Fibroblast of skin of left quadriceps (primary cell): Measurements from ENCODE around the gene GRIFIN.

Experiments
- DNase-seq, 2 experiments: peaks; one replicate each; pipeline ENCODE4 v3.0.0-alpha.2; 2013; ENCODE audit warnings: low read depth in 2 of 2

The GRIFIN gene, protein sequence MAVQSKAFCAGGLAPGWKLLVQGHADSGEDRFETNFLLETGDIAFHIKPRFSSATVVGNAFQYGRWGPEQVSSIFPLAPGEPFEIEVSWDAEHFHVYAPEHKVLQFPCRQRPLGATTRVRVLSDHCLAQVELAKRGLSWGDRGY

DNA sequence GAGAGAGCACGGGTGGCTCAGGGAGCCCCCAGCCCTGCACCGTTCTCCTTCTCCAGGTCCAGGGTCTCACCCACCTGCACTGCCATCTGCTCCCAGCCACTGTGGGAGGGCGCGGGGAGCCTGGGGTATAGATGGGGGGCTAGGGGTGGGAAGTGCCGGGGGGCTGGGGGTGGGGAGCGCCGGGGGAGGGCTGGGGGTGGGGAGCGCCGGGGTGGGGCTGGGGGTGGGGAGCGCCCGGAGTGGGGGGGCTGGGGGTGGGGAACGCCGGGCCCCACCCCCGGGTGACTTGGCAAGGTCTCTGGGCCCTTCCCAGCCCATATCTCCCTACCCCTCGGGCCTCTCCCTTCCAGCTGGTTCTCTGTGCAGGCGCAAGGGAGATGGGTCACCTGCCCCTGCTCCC lies at the start of gene GRIFIN:
TSS of gene GRIFIN (minus strand) at position 101 of the 400 bp plus-strand sequence. CDS start at position 86, 15 bp downstream.
- DNase-seq = no peak

DNA sequence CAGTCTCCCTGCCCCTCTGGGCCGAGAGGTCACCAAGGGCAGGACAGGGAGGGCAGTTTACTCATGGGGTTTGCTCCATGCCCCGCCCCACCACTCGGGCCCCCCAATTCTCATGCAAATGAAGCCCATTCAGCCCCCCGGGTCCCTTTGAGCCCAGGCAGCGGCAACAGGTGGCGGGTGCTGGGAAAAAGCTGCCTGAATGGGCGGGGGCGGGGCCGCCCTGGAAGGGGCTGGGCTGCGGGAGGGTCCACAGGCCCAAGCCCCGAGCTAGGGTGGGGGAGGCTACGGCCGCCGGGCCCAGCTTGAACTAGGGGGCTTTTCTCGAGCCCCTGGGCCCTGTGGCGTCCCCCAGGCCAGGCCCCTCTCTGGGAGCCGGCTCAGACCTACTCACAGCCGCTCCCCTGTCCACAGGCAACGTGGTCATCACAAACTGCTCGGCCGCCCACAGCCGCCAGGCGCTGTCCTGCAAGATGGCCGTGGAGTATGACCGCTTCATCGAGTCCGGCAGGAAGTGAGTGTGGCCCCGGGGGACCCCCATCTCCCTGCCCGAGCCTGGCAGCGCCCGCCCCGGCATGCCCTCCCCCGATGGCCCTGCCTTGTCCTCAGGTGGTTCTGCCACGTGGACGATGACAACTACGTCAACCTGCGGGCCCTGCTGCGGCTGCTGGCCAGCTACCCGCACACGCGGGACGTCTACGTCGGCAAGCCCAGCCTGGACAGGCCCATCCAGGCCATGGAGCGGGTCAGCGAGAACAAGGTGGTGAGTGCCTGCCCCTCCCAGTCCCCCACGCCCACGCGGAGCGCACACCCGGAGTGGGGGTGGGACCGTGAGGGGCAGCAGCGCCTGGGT lies 48.8 kb upstream of the GRIFIN start:
- DNase-seq = no peak

DNA sequence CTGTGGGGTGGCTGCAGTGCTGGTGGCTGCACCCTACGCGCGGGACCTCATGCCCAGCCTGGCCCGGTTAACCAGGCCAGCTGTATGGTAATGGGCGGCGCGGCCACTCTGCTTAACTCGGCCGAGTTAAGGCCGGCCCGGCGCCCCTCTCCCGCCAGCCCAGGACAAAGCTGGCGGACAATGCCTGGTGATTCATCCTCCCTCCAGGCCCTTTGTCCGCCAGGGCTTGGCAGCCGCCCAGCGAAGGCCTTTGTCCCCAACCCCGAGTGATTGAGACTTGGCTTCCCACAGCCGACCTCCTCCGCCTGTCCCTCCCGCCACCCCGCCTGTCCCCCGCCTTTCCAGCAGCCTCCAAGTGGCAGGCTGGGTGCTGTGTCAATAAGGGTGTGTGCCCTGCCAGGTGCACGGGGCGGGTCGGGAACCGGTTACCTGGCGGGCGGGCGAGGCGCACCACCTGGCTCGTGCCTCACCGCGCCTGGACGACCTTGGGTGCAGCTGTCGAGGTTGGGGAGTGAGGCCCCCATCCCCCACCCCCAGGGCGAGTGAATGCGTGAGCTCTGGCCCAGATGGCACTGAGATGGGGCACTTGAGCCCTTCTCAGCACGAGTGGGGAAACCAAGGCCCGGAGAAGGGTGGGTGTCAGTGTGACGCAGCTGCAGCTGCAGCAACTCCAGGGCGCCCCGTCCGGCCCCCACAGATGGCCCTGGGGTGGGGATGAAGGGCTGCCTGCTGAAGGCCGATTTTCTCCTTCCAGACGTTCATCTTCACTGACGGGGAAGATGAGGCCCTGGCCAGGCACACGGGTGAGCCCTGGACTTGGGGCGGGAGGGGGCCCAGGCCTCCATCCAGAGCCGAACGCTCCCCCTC lies 48.0 kb upstream of the GRIFIN start:
- DNase-seq = no peak

DNA sequence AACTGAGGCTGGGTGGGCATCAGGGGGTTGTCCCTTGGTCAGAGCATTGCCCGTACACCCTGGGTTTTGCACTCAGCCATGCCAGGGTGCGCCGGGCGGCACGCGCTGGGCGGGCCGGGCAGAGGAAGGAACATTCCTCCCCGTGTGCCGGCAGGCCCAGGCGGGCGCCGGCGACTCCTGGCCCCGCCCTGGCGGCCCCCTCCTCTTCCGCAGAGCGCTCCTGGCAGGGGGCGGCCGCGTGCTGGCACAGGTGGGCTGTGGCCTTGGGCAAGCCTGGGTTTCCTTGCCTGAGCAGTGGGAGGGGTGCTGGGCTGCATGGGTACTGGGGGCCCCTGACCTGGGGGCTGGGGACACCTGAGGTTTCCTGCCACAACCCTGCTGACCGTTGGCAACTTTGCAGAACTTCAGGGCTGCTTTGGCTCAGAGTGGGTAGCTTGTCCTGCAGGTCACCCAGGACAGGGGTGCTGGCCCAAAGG lies 47.3 kb upstream of the GRIFIN start:
- no peak for DNase-seq

DNA sequence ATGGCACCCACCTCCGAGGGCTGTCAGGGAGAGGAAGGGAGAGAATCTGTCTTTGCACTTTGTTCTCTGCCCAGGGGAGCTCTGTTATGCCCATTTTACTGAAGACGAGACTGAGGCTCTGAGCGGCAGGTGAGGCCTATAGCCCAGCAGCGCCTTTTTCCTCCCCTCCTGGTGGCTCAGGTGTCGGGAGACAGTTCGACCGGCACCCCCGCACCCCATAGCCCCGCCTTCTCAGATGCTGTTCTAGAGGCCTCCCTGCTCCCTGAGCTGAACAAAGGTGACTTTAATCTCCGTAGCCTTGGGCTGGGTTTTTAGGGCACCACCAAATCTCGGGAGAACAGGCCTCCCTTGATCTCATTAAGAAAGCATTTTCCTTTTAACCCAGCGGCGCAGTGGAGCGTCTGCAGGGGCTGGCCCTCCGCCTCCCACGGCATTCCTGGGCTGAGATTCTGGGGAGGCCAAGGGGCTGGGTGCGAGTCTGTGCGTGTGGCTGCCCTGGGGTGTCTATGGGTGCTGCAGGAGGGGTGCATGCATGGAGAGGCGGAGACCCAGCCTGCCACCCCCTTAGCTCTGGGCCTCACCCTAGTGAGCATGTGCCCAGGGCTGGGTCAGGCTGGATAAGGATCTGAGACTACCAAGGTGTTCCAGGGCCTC lies 46.7 kb upstream of the GRIFIN start:
- no peak for DNase-seq

DNA sequence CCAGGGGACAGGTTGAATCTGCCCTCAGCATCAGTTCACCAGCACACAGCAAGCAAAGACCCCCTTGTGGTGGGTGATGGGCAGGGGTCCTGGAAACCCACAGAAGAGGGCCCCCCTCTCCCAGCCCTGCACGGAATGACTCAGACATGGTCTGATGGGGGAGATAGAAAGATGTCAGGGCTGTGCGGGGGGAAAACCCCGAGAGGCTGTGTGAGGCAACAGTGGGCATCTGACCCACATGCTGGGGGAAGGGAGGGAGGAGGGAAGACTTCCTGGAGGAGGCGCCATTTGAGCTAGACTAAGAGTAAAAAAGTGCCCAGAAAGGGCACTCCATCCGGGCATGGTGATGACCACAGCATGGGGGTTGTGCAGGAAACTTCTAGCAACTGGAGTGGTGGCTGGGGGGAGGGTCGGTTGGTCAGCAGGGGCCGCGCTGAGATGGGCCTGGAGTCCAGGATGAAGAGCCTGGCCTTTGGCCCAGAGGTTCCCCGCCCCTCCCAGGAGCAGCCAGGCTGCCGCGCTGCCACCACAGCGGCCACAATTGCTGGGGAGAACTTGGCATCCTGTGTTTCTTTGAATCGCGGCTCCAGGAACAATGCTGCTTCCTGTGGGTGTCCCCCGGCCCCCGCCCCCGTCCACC lies 45.9 kb upstream of the GRIFIN start:
- no peak for DNase-seq

DNA sequence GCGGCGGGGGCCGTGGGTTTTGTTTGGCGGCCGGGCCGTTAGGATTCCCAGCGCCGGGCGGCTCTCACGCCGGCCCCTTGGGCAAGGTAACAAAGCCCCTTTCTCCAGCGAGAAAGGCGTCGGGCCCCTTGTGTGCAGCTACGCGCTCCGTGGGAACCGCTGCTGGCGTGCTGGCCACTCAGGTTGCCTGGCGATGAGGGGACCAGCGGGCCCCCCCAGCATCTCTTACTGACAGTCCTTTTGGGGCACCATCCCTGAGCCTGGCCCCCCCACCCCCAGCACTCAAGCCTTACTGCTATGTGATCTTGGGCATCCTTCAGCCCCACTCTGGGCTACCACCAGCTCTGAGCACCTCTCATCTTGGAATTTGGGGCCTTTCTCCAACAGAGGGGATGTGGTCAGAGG lies 45.1 kb upstream of the GRIFIN start:
- DNase-seq = no peak

DNA sequence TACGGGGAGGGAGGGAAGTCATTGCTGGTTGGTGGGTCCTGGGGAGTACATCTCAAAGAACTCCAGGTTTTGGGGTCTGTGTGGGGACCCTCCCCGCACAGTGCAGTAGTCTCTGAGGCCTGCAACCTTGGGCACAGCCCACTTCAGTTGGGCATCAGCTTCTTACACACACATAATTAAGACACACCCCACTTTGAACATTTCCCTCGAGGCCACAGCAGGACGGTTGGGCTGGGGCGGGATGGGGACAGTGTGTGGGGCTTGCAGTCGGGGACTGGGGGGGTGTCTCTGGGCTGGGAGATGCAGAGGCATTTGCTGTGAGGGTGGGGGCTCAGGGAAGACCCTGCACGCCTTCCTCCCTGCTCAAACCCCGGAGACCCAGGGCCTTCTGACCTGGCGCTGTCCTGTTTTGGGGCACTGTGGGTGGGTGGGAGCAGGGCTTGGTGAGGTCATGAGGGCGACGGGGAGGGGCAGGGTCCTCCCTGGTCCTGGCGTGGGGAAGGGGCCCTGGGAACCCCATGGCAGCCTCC lies 44.6 kb upstream of the GRIFIN start:
- DNase-seq = no peak

DNA sequence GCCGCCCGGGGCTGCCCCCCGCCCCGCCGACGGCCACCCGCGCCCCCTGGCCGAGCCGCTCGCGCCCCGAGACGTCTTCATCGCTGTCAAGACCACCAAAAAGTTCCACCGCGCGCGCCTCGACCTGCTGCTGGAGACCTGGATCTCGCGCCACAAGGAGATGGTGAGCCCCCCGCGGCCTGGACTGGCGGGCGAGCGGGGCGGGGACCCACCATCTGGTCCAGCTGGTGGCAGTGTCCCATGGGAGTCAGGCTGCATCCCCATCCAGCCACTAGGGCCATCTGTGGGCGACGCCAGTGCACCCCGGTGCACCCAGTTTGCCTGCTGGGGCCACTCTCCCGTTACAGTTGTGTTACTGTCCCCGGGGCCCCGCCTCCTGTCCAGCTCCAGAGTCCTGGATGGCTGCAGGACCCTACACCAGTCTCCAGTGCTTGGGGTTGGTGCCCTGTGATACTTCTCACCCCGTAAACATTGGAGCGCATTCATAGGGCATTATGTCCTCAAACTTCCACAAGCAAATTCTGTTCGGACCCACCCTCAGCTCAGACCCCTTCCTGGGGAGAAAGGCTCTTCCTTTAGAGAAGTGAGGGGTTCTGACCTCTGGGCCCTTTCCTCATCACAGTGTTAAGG lies 44.0 kb upstream of the GRIFIN start:
- DNase-seq = no peak

DNA sequence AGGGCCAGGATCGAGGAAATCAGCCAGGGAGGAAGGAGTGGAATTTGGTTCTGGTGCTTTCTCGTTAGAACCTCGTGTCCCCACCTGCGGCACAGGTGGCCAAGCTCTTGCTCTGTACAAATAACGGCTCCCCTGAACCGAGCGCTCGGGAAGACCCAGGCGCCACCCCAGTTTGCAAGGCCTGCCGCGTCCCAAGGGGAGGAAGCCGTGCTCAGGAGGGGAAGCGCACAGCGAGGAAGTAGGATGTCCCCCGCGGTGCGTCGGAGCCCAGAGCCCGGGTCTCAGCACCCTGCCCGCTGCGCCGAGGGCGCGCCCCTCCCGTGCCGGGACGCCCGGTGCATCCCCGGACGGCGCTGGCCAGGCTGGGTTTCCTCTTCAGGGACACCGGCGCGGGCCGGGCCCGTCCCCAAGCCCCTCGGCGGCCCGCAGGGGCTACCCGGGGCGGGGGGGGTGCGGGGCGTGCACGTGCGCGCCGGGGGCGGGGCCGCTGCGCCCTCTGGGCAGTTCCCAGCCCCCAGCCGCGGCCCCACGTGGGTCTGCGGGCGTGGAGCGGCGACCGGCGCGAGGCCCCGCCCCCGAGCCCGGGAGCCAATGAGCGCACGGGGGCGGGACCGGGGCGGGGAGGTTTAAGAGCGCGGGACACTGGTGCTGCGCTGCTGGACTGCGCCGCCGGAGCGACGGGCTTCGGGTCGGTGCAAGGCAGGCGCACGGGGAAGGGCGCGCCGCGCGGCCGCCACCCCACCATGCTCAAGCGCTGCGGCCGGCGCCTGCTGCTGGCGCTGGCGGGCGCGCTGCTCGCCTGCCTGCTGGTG lies 43.1 kb upstream of the GRIFIN start, which contains the start of gene LFNG:
TSS of gene LFNG (plus strand) at position 656 of the 812 bp plus-strand sequence. CDS start at position 744, 88 bp downstream.
- DNase-seq = peak; percentile 82 to 84

DNA sequence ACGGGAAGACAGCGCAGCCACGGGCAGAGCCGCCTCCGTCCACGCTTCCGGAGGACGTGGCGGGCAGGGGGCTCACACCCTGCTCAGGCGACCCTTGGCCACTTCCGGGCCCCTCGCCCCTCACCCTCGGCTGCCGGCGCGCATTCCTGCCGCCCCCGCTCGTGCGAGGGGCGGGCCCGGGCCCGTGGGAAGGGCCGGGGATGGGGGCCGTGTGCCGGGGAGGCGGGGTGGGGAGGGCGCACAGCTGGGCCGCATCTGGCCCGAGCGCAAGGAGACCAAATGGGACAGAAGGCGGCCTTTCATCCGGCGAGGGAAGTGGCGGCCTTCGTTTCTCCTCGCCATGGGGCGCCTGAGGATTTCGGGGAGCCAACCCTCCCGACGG lies 42.5 kb upstream of the GRIFIN start:
- no peak for DNase-seq

DNA sequence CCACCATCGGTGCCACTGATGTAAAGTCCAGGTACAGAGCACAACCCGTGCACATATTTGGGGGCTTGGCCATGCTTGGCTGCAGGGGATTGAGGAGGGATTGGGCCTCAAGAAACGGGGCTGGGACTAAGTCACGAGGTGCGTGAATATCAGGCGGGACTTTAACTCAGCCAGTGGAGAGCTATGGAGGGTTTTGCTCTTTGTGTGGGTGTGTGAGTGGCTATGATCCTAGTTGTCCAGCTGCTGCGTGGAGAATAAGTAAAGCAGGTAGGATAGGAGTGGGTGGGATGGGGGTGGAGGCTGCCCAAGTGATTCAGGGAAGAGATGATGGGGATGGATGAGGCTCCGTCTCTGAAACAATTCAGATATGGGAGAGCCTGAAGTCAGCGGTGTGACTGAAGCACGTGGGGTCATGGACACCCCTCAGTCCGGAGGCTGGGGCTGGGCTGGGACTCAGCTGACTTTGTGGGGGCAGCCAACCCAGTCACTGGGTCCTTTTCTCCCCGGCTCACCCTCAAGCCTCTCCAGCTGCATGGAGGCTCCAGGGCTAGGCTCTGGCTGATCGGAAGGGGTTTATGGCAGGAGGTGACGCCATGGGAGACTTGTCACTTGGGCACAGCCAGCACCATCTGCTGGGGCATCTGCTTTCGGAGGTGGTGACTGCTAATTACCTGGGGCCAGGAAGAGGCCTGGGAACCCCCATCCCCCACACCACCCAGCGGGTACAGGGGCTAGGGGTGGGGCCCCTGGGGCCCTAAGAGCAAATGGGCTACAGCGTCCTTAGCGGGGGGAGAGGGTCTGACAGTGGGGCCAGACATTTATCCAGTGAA lies 41.7 kb upstream of the GRIFIN start:
- DNase-seq = peak in 1 of 2 experiments; percentile 28

DNA sequence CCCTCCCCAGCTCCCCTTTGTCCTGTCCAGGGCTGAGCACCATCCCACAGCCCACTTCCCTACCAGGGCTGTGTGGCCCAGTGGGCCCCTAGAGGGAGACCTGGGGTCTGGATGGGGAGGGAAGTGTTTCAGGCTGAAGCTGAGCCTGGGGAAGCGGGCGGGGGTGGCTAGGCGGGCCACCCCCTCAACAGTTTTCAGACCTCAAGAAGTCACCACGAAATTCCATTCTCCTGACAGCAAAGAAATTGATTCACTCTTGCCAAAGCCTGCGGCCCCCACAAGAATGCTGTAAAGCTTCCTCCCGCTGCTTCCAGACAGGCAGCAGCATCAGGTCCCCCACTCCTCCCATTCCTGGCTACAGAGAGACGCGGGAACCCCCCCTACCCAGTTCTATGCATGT lies 40.8 kb upstream of the GRIFIN start:
- DNase-seq = peak; percentile 94

DNA sequence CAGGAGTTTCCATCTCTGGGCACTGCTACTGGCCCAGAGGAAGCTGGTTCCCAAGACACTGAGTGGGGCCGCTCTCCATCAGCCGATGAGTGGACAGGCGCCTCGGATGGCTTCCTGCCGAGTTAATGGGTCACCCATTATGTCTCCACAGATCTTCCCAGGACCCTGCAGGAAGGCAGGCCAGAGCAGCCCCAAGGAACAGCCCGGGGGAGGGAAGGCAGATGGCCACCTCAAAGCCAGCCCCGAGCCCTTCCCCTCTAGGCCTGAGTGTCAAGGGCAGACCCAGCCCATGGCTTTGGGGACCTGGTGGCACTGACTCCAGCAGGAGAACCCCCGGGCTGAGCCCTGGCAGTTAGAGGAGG lies 40.0 kb upstream of the GRIFIN start:
- no peak for DNase-seq

DNA sequence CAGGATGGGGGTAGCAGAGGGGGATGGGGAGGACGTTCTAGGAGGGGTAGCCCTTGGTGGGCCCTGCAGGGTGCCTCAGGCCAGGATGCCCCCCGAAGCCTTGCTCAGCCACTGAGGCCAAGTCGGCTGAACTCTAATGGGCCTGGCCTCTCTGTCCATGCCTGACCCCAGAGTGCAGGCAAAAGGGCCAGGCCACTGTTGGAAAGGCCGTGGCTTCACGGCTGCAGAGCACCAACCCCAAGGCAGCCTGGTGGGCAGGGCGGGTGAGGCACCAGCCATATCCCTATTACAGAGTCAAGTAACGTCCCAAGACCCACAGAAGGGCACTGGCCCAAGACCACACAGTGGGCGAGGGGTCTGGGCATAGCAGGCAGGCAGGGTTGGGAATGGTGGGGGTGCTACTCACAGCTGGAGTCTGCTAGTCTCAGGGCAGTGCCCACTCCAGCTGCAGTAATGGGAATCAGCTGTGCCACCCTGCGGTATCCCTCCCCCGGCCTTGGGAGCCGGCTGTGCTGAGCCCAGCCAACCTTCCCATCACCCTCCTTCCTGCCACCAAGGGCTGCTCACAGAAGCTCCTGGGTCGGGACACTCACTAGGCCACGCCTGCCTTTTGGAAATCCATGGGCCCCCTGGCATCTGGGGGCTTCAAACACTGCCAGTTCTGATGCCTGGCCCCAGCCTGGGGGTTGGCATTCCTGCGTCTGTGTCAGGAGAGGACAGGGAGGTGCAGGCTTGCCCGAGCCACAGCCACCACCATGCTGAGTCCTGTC lies 39.4 kb upstream of the GRIFIN start:
- DNase-seq = no peak

DNA sequence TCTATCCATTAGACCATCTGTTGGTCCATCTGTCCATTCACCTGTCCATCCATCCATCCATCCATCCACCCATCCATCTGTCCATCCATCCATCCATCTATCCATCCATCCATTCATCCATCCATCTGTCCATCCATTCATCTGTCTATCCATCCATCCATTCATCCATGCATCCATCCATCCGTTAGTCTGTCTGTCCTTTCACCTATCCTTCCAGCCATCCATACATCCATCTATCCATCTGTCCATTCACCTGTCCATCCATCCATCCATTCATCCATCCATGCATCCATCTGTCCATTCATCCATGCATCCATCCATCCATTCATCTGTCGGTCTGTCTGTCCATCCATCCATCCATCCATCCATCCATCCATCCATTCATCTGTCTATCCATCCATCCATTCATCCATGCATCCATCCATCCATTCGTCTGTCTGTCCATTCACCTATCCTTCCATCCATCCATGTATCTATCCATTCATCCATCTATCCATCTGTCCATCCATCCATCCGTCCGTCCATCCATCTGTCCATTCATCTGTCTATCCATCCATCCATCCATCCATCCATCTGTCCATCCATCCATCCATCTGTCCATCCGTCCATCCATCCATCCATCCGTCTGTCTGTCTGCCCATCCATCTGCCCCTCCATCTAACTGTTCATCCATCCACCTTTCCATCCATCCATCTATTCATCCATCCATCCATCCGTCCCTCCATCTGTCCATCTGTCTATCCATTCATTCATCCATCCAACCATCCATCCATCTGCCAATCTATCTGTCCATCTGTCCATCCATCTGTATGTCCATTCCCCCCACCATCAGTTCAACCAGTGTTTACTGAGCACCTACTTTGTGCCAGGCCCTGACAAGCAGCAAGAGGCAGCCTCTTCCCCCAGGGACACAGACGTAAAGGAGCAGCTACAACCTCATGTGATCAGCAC lies 38.5 kb upstream of the GRIFIN start:
- no peak for DNase-seq

DNA sequence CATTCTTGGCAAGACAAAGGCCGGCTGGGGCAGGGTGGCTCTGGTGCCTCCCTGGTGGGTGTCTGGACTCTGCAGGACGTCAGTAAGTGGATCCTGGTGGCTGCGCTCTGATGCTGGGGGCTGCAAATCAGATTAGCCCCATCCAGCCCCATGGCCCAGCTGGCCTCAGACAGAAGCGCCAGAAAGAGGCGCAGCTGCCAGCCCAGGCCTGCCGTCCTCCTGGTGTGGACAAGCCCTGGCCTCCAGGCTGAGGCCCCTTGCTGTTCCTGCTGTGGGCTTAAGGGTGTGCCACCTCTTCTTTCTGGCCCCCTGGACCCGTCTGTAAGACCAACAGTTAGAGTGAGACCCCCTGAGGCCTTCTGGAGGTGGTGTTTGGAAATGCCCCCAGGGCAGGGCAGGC lies 37.5 kb upstream of the GRIFIN start:
- no peak for DNase-seq
